GM12892 (cell line): ENCODE measurements around the gene MYOCOS.
"Not testable (repeated sequence)": the region's sequence is repeated elsewhere in the genome, so short reads cannot be mapped to it uniquely, and the experiment has no call there.

Source experiments
- DNase-seq: peaks from one replicate; pipeline ENCODE4 v3.0.0; 2011; ENCODE audit not compliant: insufficient read length
- FAIRE-seq: peaks from 2 replicates; lab custom pipeline; 2011; peaks lifted over from hg19 to GRCh38; lab: Jason Lieb, UNC
- POLR2A ChIP-seq: IDR thresholded peaks from 2 replicates; pipeline ENCODE4 v1.6.1; 2011; ENCODE audit warnings: low read depth, low read length, control low read depth
- POLR2AphosphoS5 ChIP-seq: IDR thresholded peaks from 2 replicates; pipeline ENCODE4 v1.6.1; 2011; ENCODE audit warnings: low read depth, low read length, control low read depth
- TAF1 ChIP-seq: IDR thresholded peaks from 2 replicates; pipeline ENCODE4 v1.6.1; 2011; ENCODE audit warnings: low read depth, mild to moderate bottlenecking, control low read depth, low read length, borderline replicate concordance

Gene MYOCOS

GRCh38 chr1:171653796-171654195, 31.8 kb downstream of the MYOCOS start:
- TF ChIP-seq TAF1 (no peak), POLR2A (no peak), POLR2AphosphoS5 (no peak)
- FAIRE-seq (no peak), DNase-seq (no peak)

- no peak for FAIRE-seq
- DNase-seq: no peak
- TF ChIP-seq TAF1: no peak
- TF ChIP-seq POLR2A: no peak
- no peak for TF ChIP-seq POLR2AphosphoS5
Measured at GRCh38 chr1:171654201-171654941, 32.3 kb downstream of the MYOCOS start.

- peak; percentile 30 for FAIRE-seq
- TF ChIP-seq POLR2AphosphoS5 (no peak), POLR2A (no peak), TAF1 (no peak)
- peak; percentile 39 for DNase-seq
Measured at GRCh38 chr1:171654942-171655745, 33.1 kb downstream of the MYOCOS start.

- FAIRE-seq: no peak
- no peak for DNase-seq
- TF ChIP-seq TAF1 (no peak), POLR2A (no peak), POLR2AphosphoS5 (no peak)
Measured at GRCh38 chr1:171655746-171656116, 33.7 kb downstream of the MYOCOS start.

- not testable (repeated sequence) for FAIRE-seq, DNase-seq
Measured at GRCh38 chr1:171656206-171656605, 34.2 kb downstream of the MYOCOS start.

GRCh38 chr1:171661076-171661650, 39.1 kb downstream of the MYOCOS start:
- DNase-seq (no peak), FAIRE-seq (no peak)
- TF ChIP-seq POLR2AphosphoS5 (no peak), TAF1 (no peak), POLR2A (no peak)

- no peak for TF ChIP-seq POLR2A
- TF ChIP-seq TAF1: no peak
- no peak for TF ChIP-seq POLR2AphosphoS5
- no peak for FAIRE-seq
Measured at GRCh38 chr1:171663036-171663853, 41.2 kb downstream of the MYOCOS start.

GRCh38 chr1:171663854-171664575, 42.0 kb downstream of the MYOCOS start:
- TF ChIP-seq POLR2AphosphoS5 (no peak), TAF1 (no peak), POLR2A (no peak)
- no peak for FAIRE-seq
- no peak for DNase-seq

More at GRCh38 chr1:171663036-171663853, 41.2 kb downstream of the MYOCOS start:
- no peak for DNase-seq

GRCh38 chr1:171664976-171665375, 42.9 kb downstream of the MYOCOS start:
- FAIRE-seq (no peak), DNase-seq (no peak)
- TF ChIP-seq POLR2AphosphoS5 (no peak), POLR2A (no peak), TAF1 (no peak)

- no peak for FAIRE-seq
Measured at GRCh38 chr1:171666114-171666769, 44.2 kb downstream of the MYOCOS start.

More at GRCh38 chr1:171666114-171666769, 44.2 kb downstream of the MYOCOS start:
- TF ChIP-seq POLR2A: no peak
- DNase-seq: no peak
